Caco-2 (cell line): ENCODE data around the gene SLC29A4. TPM values are rescaled to one million over a fixed set of nuclear protein-coding genes. Genes with fewer than 3 reads are reported as not detected.
A peak's percentile ranks its signal among the peaks of the same experiment; 100 is the strongest.

ENCODE experiments used
- BruUV-seq: library from RNA; stranded (reverse); fragments of 400-500 nt; replicated peaks from 2 replicates; lab custom pipeline; 2021; lab: Mats Ljungman, UMichigan
- CTCF ChIA-PET: fragments of 300-600 bp; sonication (Branson Sonifier 250); formaldehyde crosslinking; loops from one replicate; lab custom pipeline; 2022; ENCODE audit warnings: antibody characterized with exemption; lab: Charles Lee
- POLR2A ChIA-PET: fragments of 300-600 bp; sonication (Branson Sonifier 250); formaldehyde crosslinking; loops from one replicate; lab custom pipeline; 2022; ENCODE audit warnings: antibody characterized with exemption; lab: Charles Lee
- DNase-seq, 2 experiments: peaks; one replicate each; pipeline versions ENCODE4 v3.0.0 to v3.0.0-alpha.2; 2020 to 2022
- H3K27me3 ChIP-seq: replicated peaks from 2 replicates; pipeline ENCODE4 v1.6.0; 2011; ENCODE audit warnings: low read length; ENCODE audit not compliant: control insufficient read depth, insufficient read depth
- H3K36me3 ChIP-seq: 2 replicates; pipeline ENCODE4 v1.5.1; 2011; ENCODE audit warnings: low read length; ENCODE audit not compliant: control insufficient read depth, insufficient read depth
- H3K4me1 ChIP-seq: fragments of 250-450 bp; sonication (Bioruptor Pico); 2 replicates; pipeline ENCODE4 v1.5.1; 2020; ENCODE audit warnings: mild to moderate bottlenecking
- H3K4me3 ChIP-seq: 2 replicates; pipeline ENCODE4 v1.5.1; 2011; ENCODE audit warnings: low read depth, mild to moderate bottlenecking, control low read depth, low read length
- H3K9me3 ChIP-seq: fragments of 250-450 bp; sonication (Bioruptor Pico); 2 replicates; pipeline ENCODE4 v1.5.1; 2020; ENCODE audit warnings: mild to moderate bottlenecking, moderate library complexity
- H3K27ac Mint-ChIP-seq: one replicate; pipeline ENCODE4 v1.8.0; 2022; ENCODE audit warnings: mixed read lengths; ENCODE audit not compliant: unreplicated experiment
- H3K27me3 Mint-ChIP-seq: one replicate; pipeline ENCODE4 v1.8.0; 2022; ENCODE audit warnings: mixed read lengths; ENCODE audit not compliant: insufficient read depth, unreplicated experiment
- H3K36me3 Mint-ChIP-seq: one replicate; pipeline ENCODE4 v1.8.0; 2022; ENCODE audit warnings: mild to moderate bottlenecking, mixed read lengths; ENCODE audit not compliant: insufficient read depth, unreplicated experiment
- H3K4me1 Mint-ChIP-seq: one replicate; pipeline ENCODE4 v1.8.0; 2022; ENCODE audit warnings: low read depth, mixed read lengths; ENCODE audit not compliant: unreplicated experiment
- H3K4me3 Mint-ChIP-seq: one replicate; pipeline ENCODE4 v1.8.0; 2022; ENCODE audit warnings: mild to moderate bottlenecking, moderate library complexity, mixed read lengths; ENCODE audit not compliant: unreplicated experiment
- H3K9me3 Mint-ChIP-seq: one replicate; pipeline ENCODE4 v1.8.0; 2022; ENCODE audit warnings: mixed read lengths; ENCODE audit not compliant: unreplicated experiment
- CTCF ChIP-seq, 2 experiments: fragments of 200-600 bp in 1 of 2; IDR thresholded peaks; 1 replicate in 1 of 2; 2 replicates in 1 of 2; pipeline versions ENCODE4 v1.5.1 to v1.8.0; 2011 to 2022; ENCODE audit warnings: antibody characterized with exemption in 1 of 2, control low read depth in 1 of 2, inconsistent platforms in 1 of 2, low read depth in 1 of 2, low read length in 1 of 2, mild to moderate bottlenecking in 1 of 2, moderate library complexity in 1 of 2; ENCODE audit not compliant: insufficient read depth in 1 of 2, severe bottlenecking in 1 of 2, unreplicated experiment in 1 of 2
- intact Hi-C: fragments of 100-400 bp; cut with micrococcal nuclease; formaldehyde crosslinking; loops from one replicate; pipeline ENCODE4 v1.10.0; 2022; ENCODE audit not compliant: unreplicated experiment
- total RNA-seq: library from RNA; stranded (reverse); gene quantifications from 2 replicates; pipeline ENCODE4 v1.2.3, GENCODE V29; 2022

Gene SLC29A4
- total RNA-seq, 1 experiment from 2014 or later, result 34.6 TPM

- CTCF ChIA-PET, result no interaction called here
- intact Hi-C loops, result no loop called here
- Mint-ChIP-seq H3K27me3 (no peaks in the 10 kb centered on the region), H3K9me3 (no peaks in the 10 kb centered on the region), H3K4me3 (no peak overlapping the region), H3K4me1 (peaks cover 13% of the 10 kb centered on the region), H3K36me3 (peaks cover 89% of the 10 kb centered on the region), H3K27ac (peak overlapping the region; percentile 93)
- no TSS peak for BruUV-seq
- no peaks in the 10 kb centered on the region for H3K9me3 ChIP-seq
- DNase-seq, result no peak
- H3K4me1 ChIP-seq, result peaks cover 16% of the 10 kb centered on the region
- no peak for TF ChIP-seq CTCF (IDR thresholded peaks at IDR 0.05; ENCODE audit: insufficient read depth in 1 of 2, low read depth in 1 of 2, low read length in 1 of 2, severe bottlenecking in 1 of 2, unreplicated experiment in 1 of 2)
- peaks cover 2% of the 10 kb centered on the region for H3K36me3 ChIP-seq
- no peaks in the 10 kb centered on the region for H3K27me3 ChIP-seq
- POLR2A ChIA-PET, result no interaction called here
- H3K4me3 ChIP-seq, result no peak overlapping the region
These were observed 42.2 kb downstream of the SLC29A4 start for GRCh38 chr7:5324961-5325360.

- intact Hi-C loops, result no loop called here
- Mint-ChIP-seq H3K4me1 (peaks cover 13% of the 10 kb centered on the region), H3K27me3 (no peaks in the 10 kb centered on the region), H3K27ac (no peak overlapping the region), H3K4me3 (no peak overlapping the region), H3K36me3 (peaks cover 79% of the 10 kb centered on the region), H3K9me3 (no peaks in the 10 kb centered on the region)
- Histone ChIP-seq H3K36me3 (no peaks in the 10 kb centered on the region; the same call in 1 of the 2 replicates), H3K27me3 (no peaks in the 10 kb centered on the region), H3K9me3 (no peaks in the 10 kb centered on the region), H3K4me3 (no peak overlapping the region), H3K4me1 (peaks cover 16% of the 10 kb centered on the region)
- BruUV-seq, result no TSS peak
- ChIA-PET CTCF (no interaction called here), POLR2A (no interaction called here)
- DNase-seq, result no peak
- no peak for TF ChIP-seq CTCF (IDR thresholded peaks at IDR 0.05; ENCODE audit: insufficient read depth in 1 of 2, low read depth in 1 of 2, low read length in 1 of 2, severe bottlenecking in 1 of 2, unreplicated experiment in 1 of 2)
These were observed 47.5 kb downstream of the SLC29A4 start for GRCh38 chr7:5330288-5330687.

- Mint-ChIP-seq H3K4me3 (no peak overlapping the region), H3K27me3 (no peaks in the 10 kb centered on the region), H3K36me3 (peaks cover 80% of the 10 kb centered on the region), H3K4me1 (no peaks in the 10 kb centered on the region), H3K27ac (no peak overlapping the region), H3K9me3 (peaks cover 6% of the 10 kb centered on the region)
- Histone ChIP-seq H3K4me3 (no peak overlapping the region), H3K4me1 (peaks cover 5% of the 10 kb centered on the region), H3K9me3 (no peaks in the 10 kb centered on the region), H3K36me3 (no peaks in the 10 kb centered on the region; the same call in 1 of the 2 replicates), H3K27me3 (no peaks in the 10 kb centered on the region)
- no peak for DNase-seq
- no TSS peak for BruUV-seq
- ChIA-PET CTCF (no interaction called here), POLR2A (no interaction called here)
- intact Hi-C loops, result no loop called here
- no peak for TF ChIP-seq CTCF (IDR thresholded peaks at IDR 0.05; ENCODE audit: insufficient read depth in 1 of 2, low read depth in 1 of 2, low read length in 1 of 2, severe bottlenecking in 1 of 2, unreplicated experiment in 1 of 2)
These were observed 49.8 kb downstream of the SLC29A4 start for GRCh38 chr7:5332579-5332978.
